Trophoblast cell (in vitro differentiated cells and primary cell): ENCODE results near the gene LRR1.
"Not testable (repeated sequence)": the region's sequence is repeated elsewhere in the genome, so short reads cannot be mapped to it uniquely, and the experiment has no call there.

ENCODE experiments used
- DNase-seq, 2 donors: peaks; one replicate each; pipeline ENCODE4 v3.0.0-alpha.2; 2016
- H2AFZ ChIP-seq: 2 replicates; pipeline ENCODE4 v1.6.1; 2013; ENCODE audit warnings: low read length, moderate library complexity, mild to moderate bottlenecking; ENCODE audit not compliant: insufficient read depth, poor library complexity
- H2AK5ac ChIP-seq: 2 replicates; pipeline ENCODE4 v1.6.1; 2013; ENCODE audit warnings: mild to moderate bottlenecking, low read length
- H2BK120ac ChIP-seq: 2 replicates; pipeline ENCODE4 v1.6.1; 2013; ENCODE audit warnings: low read length, mild to moderate bottlenecking, moderate library complexity; ENCODE audit not compliant: insufficient read depth, poor library complexity
- H2BK12ac ChIP-seq: 2 replicates; pipeline ENCODE4 v1.6.1; 2013; ENCODE audit warnings: mild to moderate bottlenecking, low read length, moderate library complexity
- H2BK5ac ChIP-seq: 2 replicates; pipeline ENCODE4 v1.6.1; 2013; ENCODE audit warnings: low read length, low read depth, moderate library complexity, mild to moderate bottlenecking; ENCODE audit not compliant: poor library complexity
- H3K14ac ChIP-seq: 2 replicates; pipeline ENCODE4 v1.6.1; 2013; ENCODE audit warnings: mild to moderate bottlenecking, low read length
- H3K18ac ChIP-seq: 2 replicates; pipeline ENCODE4 v1.6.1; 2013; ENCODE audit warnings: mild to moderate bottlenecking, low read length
- H3K23ac ChIP-seq: 2 replicates; pipeline ENCODE4 v1.6.1; 2013; ENCODE audit warnings: low read length
- H3K27ac ChIP-seq: 2 replicates; pipeline ENCODE4 v1.5.1; 2013; ENCODE audit warnings: low read depth, mild to moderate bottlenecking, inconsistent platforms, low read length, moderate library complexity
- H3K27me3 ChIP-seq: 2 replicates; pipeline ENCODE4 v1.6.1; 2013; ENCODE audit warnings: inconsistent platforms, mild to moderate bottlenecking, low read length, moderate library complexity; ENCODE audit not compliant: insufficient read depth
- H3K36me3 ChIP-seq, 2 experiments: 1 replicate in 1 of 2; 2 replicates in 1 of 2; pipeline ENCODE4 v1.6.1; 2013; ENCODE audit warnings: low read length in 2 of 2, mild to moderate bottlenecking in 2 of 2, moderate library complexity in 1 of 2; ENCODE audit not compliant: insufficient read depth in 2 of 2, control insufficient read depth in 1 of 2
- H3K4ac ChIP-seq: 2 replicates; pipeline ENCODE4 v1.6.1; 2013; ENCODE audit warnings: low read depth, mild to moderate bottlenecking, low read length, moderate library complexity
- H3K4me1 ChIP-seq, 2 experiments: 1 replicate in 1 of 2; 2 replicates in 1 of 2; pipeline ENCODE4 v1.6.1; 2013; ENCODE audit warnings: low read length in 2 of 2, mild to moderate bottlenecking in 2 of 2, moderate library complexity in 1 of 2; ENCODE audit not compliant: insufficient read depth in 2 of 2, control insufficient read depth in 1 of 2
- H3K4me2 ChIP-seq: 2 replicates; pipeline ENCODE4 v1.6.1; 2013; ENCODE audit warnings: inconsistent platforms, mild to moderate bottlenecking, low read length, moderate library complexity
- H3K4me3 ChIP-seq: 2 replicates; pipeline ENCODE4 v1.5.1; 2013; ENCODE audit warnings: mild to moderate bottlenecking, low read depth, low read length, inconsistent platforms
- H3K79me1 ChIP-seq: one replicate; pipeline ENCODE4 v1.6.1; 2013; ENCODE audit warnings: low read length
- H3K79me2 ChIP-seq: 2 replicates; pipeline ENCODE4 v1.6.1; 2013; ENCODE audit warnings: low read length, mild to moderate bottlenecking; ENCODE audit not compliant: control insufficient read depth, insufficient read depth, poor library complexity
- H3K9ac ChIP-seq: 2 replicates; pipeline ENCODE4 v1.6.1; 2013; ENCODE audit warnings: mild to moderate bottlenecking, low read length
- H3K9me3 ChIP-seq: 2 replicates; pipeline ENCODE4 v1.6.1; 2013; ENCODE audit warnings: low read depth, mild to moderate bottlenecking, control low read depth, inconsistent platforms, low read length; ENCODE audit not compliant: insufficient read depth
- H4K12ac ChIP-seq: 2 replicates; pipeline ENCODE4 v1.6.1; 2013; ENCODE audit warnings: low read depth, mild to moderate bottlenecking, low read length, moderate library complexity
- H4K8ac ChIP-seq: 2 replicates; pipeline ENCODE4 v1.6.1; 2013; ENCODE audit warnings: low read depth, mild to moderate bottlenecking, low read length, moderate library complexity
- H4K91ac ChIP-seq: one replicate; pipeline ENCODE4 v1.6.1; 2013; ENCODE audit warnings: low read depth, mild to moderate bottlenecking, low read length, moderate library complexity
- WGBS: extraction: QIAGEN DNeasy Blood & Tissue Kit; methylation state at CpG from one replicate; pipeline ENCODE4 v1.1.7; 2013; ENCODE audit warnings: missing lambda C conversion rate; ENCODE audit not compliant: insufficient read length, insufficient coverage; ENCODE audit errors: extremely low coverage; 5-methylcytosine and 5-hydroxymethylcytosine counted together

Gene LRR1

DNA sequence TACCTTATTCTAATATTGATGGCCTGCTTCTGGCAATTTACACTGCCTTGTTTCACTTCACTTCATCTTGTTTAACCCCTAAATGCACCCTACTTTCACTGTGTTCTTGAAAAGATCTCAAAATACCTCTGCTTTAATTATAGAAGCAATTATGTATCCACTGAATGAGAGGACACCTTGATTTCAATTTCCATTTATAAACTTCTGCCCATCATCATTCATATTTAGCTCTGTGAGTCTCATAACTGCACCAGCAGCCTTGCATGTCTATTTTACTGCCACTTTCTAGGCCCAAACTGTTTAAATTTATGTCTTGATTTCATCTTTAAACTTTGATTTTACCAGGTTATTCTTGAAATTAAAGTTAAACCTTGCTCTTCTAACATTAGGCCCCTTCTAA is 43.4 kb downstream of the LRR1 start:
- no peaks in the 10 kb centered on the region for H3K9me3 ChIP-seq
- no peak overlapping the region for H3K18ac ChIP-seq
- no peak overlapping the region for H4K8ac ChIP-seq
- H2BK5ac ChIP-seq, result no peak overlapping the region
- no peak for DNase-seq
- no peak overlapping the region for H4K91ac ChIP-seq
- no peaks in the 10 kb centered on the region for H3K27me3 ChIP-seq
- no peak overlapping the region for H3K4me2 ChIP-seq
- no peak overlapping the region for H2AK5ac ChIP-seq
- no peaks in the 10 kb centered on the region for H3K79me2 ChIP-seq
- no peaks in the 10 kb centered on the region for H3K4me1 ChIP-seq
- no peak overlapping the region for H2AFZ ChIP-seq
- no peak overlapping the region for H3K4ac ChIP-seq
- no peak overlapping the region for H3K14ac ChIP-seq
- H3K9ac ChIP-seq, result no peak overlapping the region
- H3K4me3 ChIP-seq, result no peak overlapping the region
- no peak overlapping the region for H2BK120ac ChIP-seq
- H2BK12ac ChIP-seq, result no peak overlapping the region
- no peak overlapping the region for H3K27ac ChIP-seq
- peaks cover 3 to 12% of the 10 kb centered on the region in 2 experiments for H3K36me3 ChIP-seq
- H3K79me1 ChIP-seq, result no peaks in the 10 kb centered on the region
- H4K12ac ChIP-seq, result no peak overlapping the region
- no peak overlapping the region for H3K23ac ChIP-seq

DNA sequence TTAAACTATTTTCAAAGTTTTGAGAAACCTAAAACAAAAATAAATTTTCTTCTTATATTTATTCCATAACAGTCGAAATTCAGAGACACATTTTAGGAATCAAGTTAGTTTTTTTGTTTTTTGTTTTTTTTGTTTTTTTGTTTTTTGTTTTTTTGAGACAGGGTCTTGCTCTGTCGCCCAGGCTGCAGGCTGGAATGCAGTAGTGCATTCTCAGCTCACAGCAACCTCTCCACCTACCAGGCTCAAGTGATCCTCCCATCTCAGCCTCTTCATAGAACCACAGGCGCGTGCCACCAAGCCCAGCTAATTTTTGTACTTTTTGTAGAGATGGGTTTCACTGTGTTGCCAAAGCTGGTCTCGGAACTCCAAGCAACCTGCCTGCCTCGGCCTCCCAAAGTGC is 54.8 kb downstream of the LRR1 start:
- Histone ChIP-seq H2BK12ac (no peak overlapping the region), H3K4me3 (no peak overlapping the region), H3K79me2 (no peaks in the 10 kb centered on the region), H3K4ac (no peak overlapping the region), H2AFZ (no peak overlapping the region), H3K14ac (no peak overlapping the region), H4K91ac (no peak overlapping the region), H3K9me3 (no peaks in the 10 kb centered on the region), H2BK120ac (no peak overlapping the region), H4K12ac (no peak overlapping the region), H3K4me1 (no peaks in the 10 kb centered on the region), H3K9ac (no peak overlapping the region), H3K18ac (no peak overlapping the region), H3K36me3 (peaks cover 3 to 7% of the 10 kb centered on the region in 2 experiments), H3K27ac (no peak overlapping the region), H3K79me1 (no peaks in the 10 kb centered on the region), H3K4me2 (no peak overlapping the region), H3K23ac (no peak overlapping the region), H4K8ac (no peak overlapping the region), H2BK5ac (no peak overlapping the region), H2AK5ac (no peak overlapping the region), H3K27me3 (no peaks in the 10 kb centered on the region)
- no CpG with 5 or more reads among the region's 6 CpGs for WGBS
- DNase-seq, result no peak

DNA sequence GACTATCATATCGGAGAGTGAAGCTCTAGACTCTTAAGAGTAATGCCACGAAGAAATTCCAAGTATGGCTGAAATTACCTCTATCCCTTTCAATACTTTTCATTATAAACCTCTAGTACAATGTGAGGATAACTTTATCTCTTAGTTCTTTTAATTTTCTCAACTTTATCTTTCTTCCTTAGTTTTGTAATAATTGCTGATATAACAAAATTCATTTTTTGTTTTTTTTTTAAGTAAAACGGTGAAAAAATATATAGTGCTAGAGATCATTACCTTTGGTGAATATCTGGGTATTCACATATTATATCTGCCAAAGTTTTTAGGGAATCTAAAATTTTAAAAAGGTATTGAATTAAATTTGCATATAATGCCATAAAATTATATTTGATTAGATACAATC is 55.8 kb downstream of the LRR1 start:
- Histone ChIP-seq H3K27me3 (no peaks in the 10 kb centered on the region), H3K4me1 (no peaks in the 10 kb centered on the region), H3K36me3 (peaks cover 3 to 7% of the 10 kb centered on the region in 2 experiments), H2BK12ac (no peak overlapping the region), H3K27ac (no peak overlapping the region), H4K12ac (no peak overlapping the region), H3K14ac (no peak overlapping the region), H3K4me2 (no peak overlapping the region), H4K8ac (no peak overlapping the region), H3K79me1 (no peaks in the 10 kb centered on the region), H3K9me3 (no peaks in the 10 kb centered on the region), H2AFZ (no peak overlapping the region), H2AK5ac (no peak overlapping the region), H3K18ac (no peak overlapping the region), H3K9ac (no peak overlapping the region), H3K4me3 (no peak overlapping the region), H2BK120ac (no peak overlapping the region), H3K23ac (no peak overlapping the region), H3K79me2 (no peaks in the 10 kb centered on the region), H4K91ac (no peak overlapping the region), H3K4ac (no peak overlapping the region), H2BK5ac (no peak overlapping the region)
- WGBS, result no CpG with 5 or more reads among the region's 3 CpGs
- DNase-seq, result no peak

DNA sequence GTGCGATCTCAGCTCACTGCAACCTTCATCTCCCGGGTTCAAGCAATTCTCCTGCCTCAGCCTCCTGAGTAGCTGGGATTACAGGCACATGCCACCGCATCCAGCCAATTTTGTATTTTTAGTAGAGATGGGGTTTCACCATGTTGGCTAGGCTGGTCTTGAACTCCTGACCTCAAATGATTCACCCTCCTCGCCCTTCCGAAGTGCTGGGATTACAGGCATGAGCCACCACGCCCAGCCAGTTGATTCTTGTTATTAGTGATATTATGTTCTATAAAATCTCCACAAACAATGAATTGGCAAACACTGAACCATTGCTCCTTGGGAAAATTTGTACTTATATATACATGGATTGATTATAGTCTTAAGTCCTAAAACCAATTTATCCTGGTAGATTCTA is 58.8 kb downstream of the LRR1 start:
- WGBS, result no CpG with 5 or more reads among the region's 6 CpGs
- H3K79me2 ChIP-seq, H3K9ac ChIP-seq, H4K91ac ChIP-seq, H3K4me2 ChIP-seq, H3K23ac ChIP-seq, H2AFZ ChIP-seq, H4K8ac ChIP-seq, H3K4me1 ChIP-seq, H2BK120ac ChIP-seq, H3K18ac ChIP-seq, H3K14ac ChIP-seq, H3K27ac ChIP-seq, H3K4me3 ChIP-seq, H4K12ac ChIP-seq, H3K27me3 ChIP-seq, H3K36me3 ChIP-seq, H2BK12ac ChIP-seq, H3K4ac ChIP-seq, H3K9me3 ChIP-seq, H3K79me1 ChIP-seq, H2BK5ac ChIP-seq, H2AK5ac ChIP-seq, DNase-seq: not testable (repeated sequence)
